Measurements from ENCODE around the gene TEX51.

Gene TEX51

GRCh38 chr2:126946318-126947102, 47.8 kb downstream of the TEX51 start:
- in situ Hi-C loops (cut with MboI; ENCODE audit: low sequenced_read_pairs): no loop called here

- in situ Hi-C loops (cut with MboI; ENCODE audit: low sequenced_read_pairs): no loop called here
Observed at GRCh38 chr2:126947103-126947429, 48.4 kb downstream of the TEX51 start.

GRCh38 chr2:126949775-126950174, 51.1 kb downstream of the TEX51 start:
- in situ Hi-C loops (cut with MboI; ENCODE audit: low sequenced_read_pairs): no loop called here

GRCh38 chr2:126950504-126950903, 51.8 kb downstream of the TEX51 start:
- in situ Hi-C loops (cut with MboI; ENCODE audit: low sequenced_read_pairs): no loop called here
